VCaP (cell line): ENCODE results near the gene OCIAD1.
A peak's percentile ranks its signal among the peaks of the same experiment; 100 is the strongest.

Experiments used
- H3K27ac ChIP-seq: fragments of 450-650 bp; 2 replicates; pipeline ENCODE4 v1.5.1; 2017
- TF ChIP-seq, protein P1 (sequence below): fragments of 450-650 bp; conservative IDR thresholded peaks from 2 replicates; pipeline ENCODE4 v1.5.1; 2017; ENCODE audit warnings: mild to moderate bottlenecking, moderate library complexity

The OCIAD1 gene

DNA sequence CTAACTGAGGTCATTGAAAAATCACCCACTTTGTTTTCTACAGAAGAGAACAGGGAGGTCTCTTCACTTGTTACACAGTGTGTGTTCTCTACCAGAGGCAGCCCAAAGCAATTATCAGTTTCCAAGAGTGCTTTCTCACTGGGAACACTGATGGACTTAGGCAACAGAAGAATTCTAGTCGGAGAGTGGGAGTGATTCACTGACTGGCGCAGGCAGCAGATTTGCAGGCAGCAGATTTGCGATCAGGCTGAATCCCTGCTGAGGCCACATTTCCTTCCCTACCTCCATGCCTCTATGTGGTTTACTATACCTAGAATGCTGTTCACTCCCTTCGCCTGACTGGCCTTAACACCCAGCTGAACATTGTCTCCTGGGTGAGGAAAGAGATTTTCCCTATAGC is 69.1 kb downstream of the OCIAD1 start:
- no peak overlapping the region for H3K27ac ChIP-seq
- TF ChIP-seq, protein P1, sequence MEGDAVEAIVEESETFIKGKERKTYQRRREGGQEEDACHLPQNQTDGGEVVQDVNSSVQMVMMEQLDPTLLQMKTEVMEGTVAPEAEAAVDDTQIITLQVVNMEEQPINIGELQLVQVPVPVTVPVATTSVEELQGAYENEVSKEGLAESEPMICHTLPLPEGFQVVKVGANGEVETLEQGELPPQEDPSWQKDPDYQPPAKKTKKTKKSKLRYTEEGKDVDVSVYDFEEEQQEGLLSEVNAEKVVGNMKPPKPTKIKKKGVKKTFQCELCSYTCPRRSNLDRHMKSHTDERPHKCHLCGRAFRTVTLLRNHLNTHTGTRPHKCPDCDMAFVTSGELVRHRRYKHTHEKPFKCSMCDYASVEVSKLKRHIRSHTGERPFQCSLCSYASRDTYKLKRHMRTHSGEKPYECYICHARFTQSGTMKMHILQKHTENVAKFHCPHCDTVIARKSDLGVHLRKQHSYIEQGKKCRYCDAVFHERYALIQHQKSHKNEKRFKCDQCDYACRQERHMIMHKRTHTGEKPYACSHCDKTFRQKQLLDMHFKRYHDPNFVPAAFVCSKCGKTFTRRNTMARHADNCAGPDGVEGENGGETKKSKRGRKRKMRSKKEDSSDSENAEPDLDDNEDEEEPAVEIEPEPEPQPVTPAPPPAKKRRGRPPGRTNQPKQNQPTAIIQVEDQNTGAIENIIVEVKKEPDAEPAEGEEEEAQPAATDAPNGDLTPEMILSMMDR = no peak

DNA sequence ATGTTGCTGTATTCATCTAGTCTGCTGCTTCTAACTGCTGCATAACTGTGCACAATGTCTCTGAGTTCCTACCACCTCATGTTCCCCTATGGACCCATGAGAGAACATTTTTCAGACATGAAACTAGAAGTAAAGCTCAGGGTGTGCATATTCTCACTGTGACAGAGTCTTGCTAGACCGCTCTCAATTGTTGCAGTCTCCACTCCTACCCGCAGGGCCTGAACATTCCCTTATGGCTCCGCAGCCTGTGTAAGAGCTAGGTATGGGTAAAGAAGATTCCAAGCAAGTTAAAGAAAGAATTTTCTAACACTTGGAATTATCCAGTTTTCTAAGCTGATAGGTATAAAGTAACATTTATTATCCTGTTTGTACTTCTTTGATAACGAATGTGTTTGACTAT is 70.3 kb downstream of the OCIAD1 start:
- no peak overlapping the region for H3K27ac ChIP-seq
- TF ChIP-seq, protein P1 = no peak

DNA sequence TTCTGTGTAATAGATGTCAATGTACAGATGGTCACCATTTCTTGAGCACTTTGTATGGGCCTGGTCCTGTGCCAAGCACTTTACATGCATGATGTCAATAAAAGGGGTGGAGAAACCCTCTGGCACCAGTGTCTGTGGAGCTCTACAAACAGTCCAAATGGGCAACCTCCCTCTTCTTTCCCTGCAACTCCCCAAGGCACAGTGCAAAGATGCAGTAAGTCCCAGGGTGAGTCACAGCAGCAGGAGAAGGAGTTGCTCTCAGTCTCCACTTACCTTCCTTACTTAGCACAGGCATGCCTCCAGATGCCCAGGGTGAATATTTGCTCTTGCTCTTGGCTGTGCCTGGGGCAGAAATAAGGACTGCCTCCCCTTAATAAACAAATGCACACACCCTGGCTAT is 71.4 kb downstream of the OCIAD1 start:
- H3K27ac ChIP-seq = no peak overlapping the region
- TF ChIP-seq, protein P1 = no peak

DNA sequence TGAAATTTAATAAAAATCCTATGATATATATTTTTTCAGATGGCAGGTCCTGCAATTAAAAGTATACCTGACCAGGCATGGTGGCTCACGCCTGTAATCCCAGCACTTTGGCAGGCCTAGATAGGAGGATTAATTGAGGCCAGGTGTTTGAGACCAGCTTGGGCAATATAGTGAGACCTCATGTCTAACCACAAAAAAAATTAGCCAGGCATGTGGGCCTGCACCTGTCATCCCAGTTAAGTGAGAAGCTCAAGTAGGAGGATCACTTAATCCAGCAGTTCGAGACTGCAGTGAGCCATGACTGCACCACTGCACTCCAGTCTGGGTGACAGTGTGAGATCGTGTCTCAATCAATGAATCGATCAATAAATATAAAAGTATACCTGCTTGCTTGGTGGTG is 73.2 kb downstream of the OCIAD1 start:
- H3K27ac ChIP-seq = no peak overlapping the region

DNA sequence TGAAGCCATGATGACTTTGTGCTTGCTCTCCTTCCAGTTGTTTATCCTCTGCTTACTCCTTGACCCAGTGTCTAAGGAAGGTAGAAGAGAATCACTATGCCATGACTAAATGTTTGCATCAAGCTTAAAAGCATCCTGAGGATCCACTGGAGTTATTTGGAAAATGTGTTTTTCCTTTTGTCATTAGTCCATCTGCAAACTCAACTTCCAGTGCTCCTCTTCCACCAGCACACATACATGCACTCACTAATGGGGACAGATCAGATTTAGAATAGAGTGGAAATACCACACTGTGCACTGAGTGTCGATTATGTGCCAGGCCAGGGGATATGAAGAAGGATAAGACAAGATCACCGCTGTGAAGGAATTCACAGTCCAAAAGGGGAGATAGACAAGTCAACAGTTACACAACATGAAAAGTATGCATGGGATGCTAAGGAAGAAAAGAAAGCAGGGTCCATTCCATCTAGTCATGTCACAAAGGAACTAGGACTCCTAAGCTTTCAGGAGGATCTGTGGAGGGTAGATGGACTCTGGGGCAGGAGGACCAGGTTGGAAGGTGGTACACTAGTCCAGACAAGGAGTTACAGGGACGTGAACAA is 73.8 kb downstream of the OCIAD1 start:
- H3K27ac ChIP-seq = no peak overlapping the region
- TF ChIP-seq, protein P1 = no peak

More for the DNA sequence above, 73.2 kb downstream of the OCIAD1 start:
- TF ChIP-seq, protein P1 = no peak

DNA sequence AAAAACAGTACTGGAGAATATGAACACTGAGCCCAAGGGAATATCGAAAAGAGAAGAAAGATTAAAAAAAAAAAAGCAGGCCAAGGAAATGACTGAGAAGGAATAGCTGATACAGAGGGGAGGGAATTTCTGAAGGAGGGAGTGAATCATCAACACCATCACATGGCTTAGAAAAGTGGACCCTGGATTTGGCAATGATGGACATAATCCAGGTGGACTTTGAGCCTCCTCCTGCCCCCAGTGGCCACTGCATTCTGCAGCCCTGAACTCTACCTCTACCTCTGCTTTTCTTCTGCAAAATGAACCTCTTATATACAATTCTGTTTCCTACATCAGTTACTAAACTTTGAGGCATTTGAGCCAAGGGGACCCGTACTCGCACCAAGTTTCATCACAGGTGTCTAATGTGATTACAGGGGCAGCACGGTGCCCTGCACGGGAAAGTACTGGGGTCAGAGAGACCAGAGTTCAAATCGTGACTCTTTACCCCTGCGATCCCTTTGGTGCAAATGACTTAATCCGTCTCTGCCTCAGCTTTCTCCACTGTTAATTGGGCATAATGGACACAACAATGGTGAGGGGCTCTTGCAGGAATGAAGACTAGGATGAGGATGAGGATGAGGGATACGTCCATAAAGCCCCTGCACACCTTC is 74.6 kb downstream of the OCIAD1 start:
- TF ChIP-seq, protein P1 = peak; percentile 46
- H3K27ac ChIP-seq = peak overlapping the region; percentile 80; the same call in 1 of the 2 replicates

DNA sequence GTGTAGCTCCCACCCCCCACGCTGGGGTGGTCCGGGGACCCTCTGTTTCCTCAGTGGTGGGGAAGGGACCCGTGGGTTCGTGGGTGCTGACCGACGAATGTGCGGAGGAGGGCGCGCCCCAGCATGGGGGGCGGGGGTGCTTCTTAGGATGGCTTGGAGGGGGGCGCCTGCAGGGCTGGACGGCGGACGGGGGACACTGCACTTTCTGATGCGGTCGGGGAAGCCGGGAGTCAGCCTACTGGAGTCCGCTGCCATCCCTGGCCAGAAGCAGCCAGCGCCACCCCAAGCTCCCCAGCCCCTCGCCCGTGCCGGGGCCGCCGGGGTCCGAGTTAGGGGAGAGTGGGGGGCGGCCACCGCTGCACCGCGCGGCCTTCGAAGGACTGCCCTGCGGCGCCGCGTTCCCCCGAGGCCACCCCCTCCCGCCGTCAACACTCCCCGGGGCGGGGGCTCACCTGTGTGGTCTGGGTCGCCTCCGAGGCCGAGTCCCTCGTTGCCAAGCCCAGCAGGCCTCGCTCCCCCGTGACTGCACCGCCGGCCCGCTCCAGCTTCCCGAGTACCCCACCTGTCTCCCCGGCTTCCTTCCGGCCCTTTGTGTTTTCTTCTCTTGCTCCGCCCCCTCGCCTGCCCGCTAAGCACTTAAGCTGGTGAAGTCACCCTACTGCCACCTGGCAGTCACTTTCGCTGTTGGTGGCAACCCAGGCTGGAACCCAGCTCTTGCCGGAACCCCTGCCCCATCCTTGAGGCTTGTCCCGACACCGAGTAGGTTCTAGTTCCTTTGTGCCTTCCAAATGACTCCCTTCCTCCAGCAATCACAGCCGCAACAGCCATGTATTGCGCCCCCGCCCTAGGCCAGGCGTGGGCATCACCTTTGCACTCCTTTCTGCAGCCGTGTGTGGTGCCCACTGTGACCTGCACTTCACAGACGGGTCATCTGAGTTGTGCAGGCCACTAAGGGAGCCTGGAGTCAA is 75.6 kb downstream of the OCIAD1 start, which contains the start of gene OCIAD2:
OCIAD2 (minus strand) TSS at position 569 of the 968 bp plus-strand sequence. CDS start 2,225 bp downstream, outside the sequence.
- H3K27ac ChIP-seq = peak within 1 kb of the TSS; percentile 80; the same call in 1 of the 2 replicates
- TF ChIP-seq, protein P1 = peak; percentile 63
